ENCODE data around the gene MBD2. TPM values are rescaled to one million over a fixed set of nuclear protein-coding genes. Genes with fewer than 3 reads are reported as not detected.
A peak's percentile ranks its signal among the peaks of the same experiment; 100 is the strongest.
"Not testable (repeated sequence)": the region's sequence is repeated elsewhere in the genome, so short reads cannot be mapped to it uniquely, and the experiment has no call there.

MBD2 gene
- total RNA-seq, 1 donor from 2014 or later = 102 TPM

GRCh38 chr18:54223568-54224241, 764 bp downstream of the MBD2 start:
- ATAC-seq (peak; percentile 23 to 31), DNase-seq (peak; percentile 63)
- H3K4me3 ChIP-seq = peak overlapping the region; percentile 74
- no peak for TF ChIP-seq CTCF (IDR thresholded peaks at IDR 0.05)
- no peaks in the 10 kb centered on the region for H3K27me3 ChIP-seq (ENCODE audit: low read depth)
- H3K36me3 ChIP-seq = no peaks in the 10 kb centered on the region
- H3K9me3 ChIP-seq = no peaks in the 10 kb centered on the region
- peaks cover 36% of the 10 kb centered on the region for H3K4me1 ChIP-seq
- H3K27ac ChIP-seq = peak overlapping the region; percentile 74
- intact Hi-C loops (cut with DNase I) = no loop called here

GRCh38 chr18:54222922-54223567, 1.4 kb downstream of the MBD2 start:
- Histone ChIP-seq H3K9me3 (no peaks in the 10 kb centered on the region), H3K27ac (peak overlapping the region; percentile 74), H3K27me3 (ENCODE audit: low read depth) (no peaks in the 10 kb centered on the region), H3K36me3 (no peaks in the 10 kb centered on the region), H3K4me1 (peaks cover 42% of the 10 kb centered on the region), H3K4me3 (peak overlapping the region; percentile 74)
- no peak for DNase-seq
- intact Hi-C loops (cut with DNase I) = no loop called here
- ATAC-seq = peak in 1 of 2 donors; percentile 4
- TF ChIP-seq CTCF (IDR thresholded peaks at IDR 0.05) = peak; percentile 20

- ATAC-seq (no peak), DNase-seq (no peak)
- Histone ChIP-seq H3K9me3 (no peaks in the 10 kb centered on the region), H3K4me3 (no peak overlapping the region), H3K4me1 (peaks cover 48% of the 10 kb centered on the region), H3K36me3 (no peaks in the 10 kb centered on the region), H3K27me3 (ENCODE audit: low read depth) (no peaks in the 10 kb centered on the region), H3K27ac (no peak overlapping the region)
- TF ChIP-seq CTCF (IDR thresholded peaks at IDR 0.05) = no peak
- intact Hi-C loops (cut with DNase I) = no loop called here
Observed at GRCh38 chr18:54220406-54220805, 4.1 kb downstream of the MBD2 start.

- H3K9me3 ChIP-seq; H3K4me3 ChIP-seq; ATAC-seq; DNase-seq; H3K27ac ChIP-seq; intact Hi-C loops (cut with DNase I); H3K27me3 ChIP-seq (ENCODE audit: low read depth); H3K36me3 ChIP-seq: not testable (repeated sequence)
- peaks cover 48% of the 10 kb centered on the region for H3K4me1 ChIP-seq
Observed at GRCh38 chr18:54218803-54219202, 5.7 kb downstream of the MBD2 start.

GRCh38 chr18:54218299-54218698, 6.2 kb downstream of the MBD2 start:
- Histone ChIP-seq H3K9me3 (no peaks in the 10 kb centered on the region), H3K4me1 (peaks cover 44% of the 10 kb centered on the region), H3K27ac (no peak overlapping the region), H3K27me3 (ENCODE audit: low read depth) (no peaks in the 10 kb centered on the region), H3K4me3 (no peak overlapping the region), H3K36me3 (no peaks in the 10 kb centered on the region)
- ATAC-seq (no peak), DNase-seq (no peak)
- intact Hi-C loops (cut with DNase I) = no loop called here
- TF ChIP-seq CTCF (IDR thresholded peaks at IDR 0.05) = no peak

- Histone ChIP-seq H3K36me3 (no peaks in the 10 kb centered on the region), H3K27ac (no peak overlapping the region), H3K27me3 (ENCODE audit: low read depth) (no peaks in the 10 kb centered on the region), H3K4me3 (no peak overlapping the region), H3K4me1 (peaks cover 37% of the 10 kb centered on the region), H3K9me3 (no peaks in the 10 kb centered on the region)
- ATAC-seq (no peak), DNase-seq (no peak)
- intact Hi-C loops (cut with DNase I) = no loop called here
- TF ChIP-seq CTCF (IDR thresholded peaks at IDR 0.05) = no peak
Observed at GRCh38 chr18:54217624-54218023, 6.8 kb downstream of the MBD2 start.

Data from lower lobe of right lung (tissue), 2 donors.